ENCODE results near the gene DUS1L. TPM values are rescaled to one million over a fixed set of nuclear protein-coding genes. Genes with fewer than 3 reads are reported as not detected.

Gene DUS1L
- total RNA-seq, 1 experiment from 2014 or later: 176 TPM

DNA sequence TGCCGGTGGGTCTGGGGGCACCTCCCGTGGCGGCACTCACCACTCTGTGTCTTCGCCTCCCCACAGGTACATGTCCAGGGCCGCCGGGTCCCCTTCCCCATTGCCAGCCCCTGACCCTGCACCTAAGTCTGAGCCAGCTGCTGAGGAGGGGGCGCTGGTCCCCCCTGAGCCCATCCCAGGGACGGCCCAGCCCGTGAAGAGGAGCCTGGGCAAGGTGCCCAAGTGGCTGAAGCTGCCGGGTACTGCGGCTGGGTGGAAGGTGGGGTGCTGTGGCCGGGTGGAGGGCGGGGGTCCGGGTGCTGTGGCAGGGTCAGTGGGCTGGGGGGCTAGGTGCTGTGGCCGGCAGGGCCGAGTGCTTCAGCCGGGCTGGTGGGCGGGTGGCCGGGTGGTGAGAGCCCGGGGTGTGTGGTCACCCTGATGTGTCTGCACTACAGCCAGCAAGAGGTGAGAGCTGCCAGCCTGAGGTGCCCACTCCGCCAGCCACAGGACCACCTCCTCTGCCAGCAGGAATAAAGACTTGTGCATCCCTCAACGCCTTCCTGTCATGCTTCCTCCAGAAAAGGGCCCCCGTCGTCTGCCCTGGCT, 48.6 kb downstream of the DUS1L start:
- no peak for DNase-seq (ENCODE audit: low read depth, low spot score)
- Histone ChIP-seq H3K9me3 (ENCODE audit: control insufficient read depth in 1 of 2, insufficient read depth in 1 of 2, low read depth in 1 of 2, low read length in 2 of 2) (no peaks in the 10 kb centered on the region), H3K27ac (ENCODE audit: low read depth, low read length) (peak overlapping the region; percentile 36; the same call in 1 of the 2 replicates), H3K4me1 (ENCODE audit: control insufficient read depth in 1 of 2, insufficient read depth in 2 of 2, low read length in 2 of 2) (peaks cover 21 to 36% of the 10 kb centered on the region in 2 experiments), H3K79me2 (ENCODE audit: insufficient read depth, low read length) (peaks cover 27% of the 10 kb centered on the region), H3K4me3 (replicated peaks in 1 of 2; ENCODE audit: low read depth in 1 of 2, low read length in 2 of 2) (no peak overlapping the region), H4K20me1 (ENCODE audit: insufficient read depth) (peaks cover 4% of the 10 kb centered on the region; the same call in 1 of the 2 replicates), H3K9me2 (ENCODE audit: insufficient read depth) (no peaks in the 10 kb centered on the region), H3K9ac (ENCODE audit: low read length) (no peak overlapping the region), H3K4me2 (ENCODE audit: low read length) (no peak overlapping the region), H2AFZ (ENCODE audit: low read depth, low read length, poor library complexity, severe bottlenecking) (no peak overlapping the region), H3K36me3 (ENCODE audit: control insufficient read depth in 1 of 2, insufficient read depth in 2 of 2, low read length in 2 of 2) (peaks cover 0 to 10% of the 10 kb centered on the region in 2 experiments; a peak in 1 of 4 replicates), H3K27me3 (ENCODE audit: insufficient read depth, low read length) (no peaks in the 10 kb centered on the region)
- intact Hi-C loops (cut with micrococcal nuclease): no loop called here
- CTCF ChIA-PET: no interaction called here
- no TSS peak for BruUV-seq (replicated peaks)
- TF ChIP-seq, protein P1, sequence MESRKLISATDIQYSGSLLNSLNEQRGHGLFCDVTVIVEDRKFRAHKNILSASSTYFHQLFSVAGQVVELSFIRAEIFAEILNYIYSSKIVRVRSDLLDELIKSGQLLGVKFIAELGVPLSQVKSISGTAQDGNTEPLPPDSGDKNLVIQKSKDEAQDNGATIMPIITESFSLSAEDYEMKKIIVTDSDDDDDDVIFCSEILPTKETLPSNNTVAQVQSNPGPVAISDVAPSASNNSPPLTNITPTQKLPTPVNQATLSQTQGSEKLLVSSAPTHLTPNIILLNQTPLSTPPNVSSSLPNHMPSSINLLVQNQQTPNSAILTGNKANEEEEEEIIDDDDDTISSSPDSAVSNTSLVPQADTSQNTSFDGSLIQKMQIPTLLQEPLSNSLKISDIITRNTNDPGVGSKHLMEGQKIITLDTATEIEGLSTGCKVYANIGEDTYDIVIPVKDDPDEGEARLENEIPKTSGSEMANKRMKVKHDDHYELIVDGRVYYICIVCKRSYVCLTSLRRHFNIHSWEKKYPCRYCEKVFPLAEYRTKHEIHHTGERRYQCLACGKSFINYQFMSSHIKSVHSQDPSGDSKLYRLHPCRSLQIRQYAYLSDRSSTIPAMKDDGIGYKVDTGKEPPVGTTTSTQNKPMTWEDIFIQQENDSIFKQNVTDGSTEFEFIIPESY (IDR thresholded peaks at IDR 0.05; ENCODE audit: extremely low read depth, insufficient replicate concordance, low read length): no peak
- TF ChIP-seq, protein P2, sequence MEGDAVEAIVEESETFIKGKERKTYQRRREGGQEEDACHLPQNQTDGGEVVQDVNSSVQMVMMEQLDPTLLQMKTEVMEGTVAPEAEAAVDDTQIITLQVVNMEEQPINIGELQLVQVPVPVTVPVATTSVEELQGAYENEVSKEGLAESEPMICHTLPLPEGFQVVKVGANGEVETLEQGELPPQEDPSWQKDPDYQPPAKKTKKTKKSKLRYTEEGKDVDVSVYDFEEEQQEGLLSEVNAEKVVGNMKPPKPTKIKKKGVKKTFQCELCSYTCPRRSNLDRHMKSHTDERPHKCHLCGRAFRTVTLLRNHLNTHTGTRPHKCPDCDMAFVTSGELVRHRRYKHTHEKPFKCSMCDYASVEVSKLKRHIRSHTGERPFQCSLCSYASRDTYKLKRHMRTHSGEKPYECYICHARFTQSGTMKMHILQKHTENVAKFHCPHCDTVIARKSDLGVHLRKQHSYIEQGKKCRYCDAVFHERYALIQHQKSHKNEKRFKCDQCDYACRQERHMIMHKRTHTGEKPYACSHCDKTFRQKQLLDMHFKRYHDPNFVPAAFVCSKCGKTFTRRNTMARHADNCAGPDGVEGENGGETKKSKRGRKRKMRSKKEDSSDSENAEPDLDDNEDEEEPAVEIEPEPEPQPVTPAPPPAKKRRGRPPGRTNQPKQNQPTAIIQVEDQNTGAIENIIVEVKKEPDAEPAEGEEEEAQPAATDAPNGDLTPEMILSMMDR (IDR thresholded peaks at IDR 0.05 in 2 of 3, conservative IDR thresholded peaks at IDR 0.05 in 1 of 3; ENCODE audit: borderline replicate concordance in 1 of 3, insufficient read depth in 1 of 3, low read depth in 2 of 3, low read length in 2 of 3): no peak
- no peak for TF ChIP-seq CBX3 (IDR thresholded peaks at IDR 0.05; ENCODE audit: low read depth)
- no peak for TF ChIP-seq ZNF274 (IDR thresholded peaks at IDR 0.05; ENCODE audit: low read depth, low read length)
- no peak for TF ChIP-seq EZH2phosphoT487 (IDR thresholded peaks at IDR 0.05; ENCODE audit: borderline replicate concordance)
- no peak for TF ChIP-seq FOSL1 (IDR thresholded peaks at IDR 0.05; ENCODE audit: low read depth)
- no peak for TF ChIP-seq POLR2AphosphoS5 (IDR thresholded peaks at IDR 0.05; ENCODE audit: low read depth, low read length)
- TF ChIP-seq POLR2A (IDR thresholded peaks at IDR 0.05; ENCODE audit: borderline replicate concordance, extremely low read depth, insufficient read depth, insufficient read length): no peak
- TF ChIP-seq CEBPB (IDR thresholded peaks at IDR 0.05; ENCODE audit: low read depth): no peak
- no peak for TF ChIP-seq YY1 (IDR thresholded peaks at IDR 0.05; ENCODE audit: extremely low read depth, insufficient replicate concordance, low read depth, low read length)
- no peak for TF ChIP-seq EGR1 (IDR thresholded peaks at IDR 0.05; ENCODE audit: low read depth)
- POLR2A ChIA-PET: interaction anchor here (0.9 kb wide), 1 partner anchor 57 kb away, joined by 3 read pairs; no protein-coding TSS in a partner anchor
- ATAC-seq: no peak
- RAD21 ChIA-PET (ENCODE audit: low non-redundant PET in 1 of 2, low total read pairs in 2 of 2, uncharacterized antibody in 2 of 2, unreplicated experiment in 2 of 2): no interaction called here
